Neutrophil (primary cell): Measurements from ENCODE around the gene ELF4.

ENCODE experiments used
- H3K27ac ChIP-seq: fragments of 200-600 bp; sonication (generic); 2 replicates; pipeline ENCODE4 v1.5.1; 2016; ENCODE audit warnings: mild to moderate bottlenecking, moderate library complexity
- H3K27me3 ChIP-seq: fragments of 200-600 bp; sonication (generic); 2 replicates; pipeline ENCODE4 v1.6.0; 2016; ENCODE audit warnings: mild to moderate bottlenecking
- H3K36me3 ChIP-seq: fragments of 200-600 bp; sonication (generic); 2 replicates; pipeline ENCODE4 v1.5.1; 2017
- H3K4me1 ChIP-seq, 2 experiments: fragments of 200-600 bp in 1 of 2; sonication (generic) in 1 of 2; 1 replicate in 1 of 2; 2 replicates in 1 of 2; pipeline versions ENCODE4 v1.5.1 to v1.6.1; 2013 to 2016; ENCODE audit warnings: low read depth in 1 of 2, low read length in 1 of 2, mild to moderate bottlenecking in 1 of 2, moderate library complexity in 1 of 2; ENCODE audit not compliant: control insufficient read depth in 1 of 2, insufficient read depth in 1 of 2
- H3K4me3 ChIP-seq, 2 experiments: fragments of 200-600 bp in 1 of 2; sonication (generic) in 1 of 2; 1 replicate in 1 of 2; 2 replicates in 1 of 2; pipeline ENCODE4 v1.5.1; 2013 to 2016; ENCODE audit warnings: low read depth in 1 of 2, low read length in 1 of 2, mild to moderate bottlenecking in 1 of 2, moderate library complexity in 1 of 2
- H3K9me3 ChIP-seq: fragments of 200-600 bp; sonication (generic); 2 replicates; pipeline ENCODE4 v1.5.1; 2016
- CTCF ChIP-seq: fragments of 200-600 bp; sonication (generic); IDR thresholded peaks from 2 replicates; pipeline ENCODE4 v1.5.1; 2016; ENCODE audit warnings: antibody characterized with exemption

Gene ELF4

GRCh38 chrX:130057209-130057608 is 53.1 kb downstream of the ELF4 start:
- H3K36me3 ChIP-seq = peaks cover 39% of the 10 kb centered on the region
- H3K4me1 ChIP-seq = peaks cover 8 to 12% of the 10 kb centered on the region in 2 experiments
- no peak overlapping the region for H3K27ac ChIP-seq
- H3K9me3 ChIP-seq = no peaks in the 10 kb centered on the region
- H3K27me3 ChIP-seq = no peaks in the 10 kb centered on the region
- TF ChIP-seq CTCF = no peak
- no peak overlapping the region for H3K4me3 ChIP-seq

- Histone ChIP-seq H3K36me3 (peaks cover 52% of the 10 kb centered on the region), H3K27me3 (no peaks in the 10 kb centered on the region), H3K9me3 (no peaks in the 10 kb centered on the region), H3K4me1 (peaks cover 5 to 10% of the 10 kb centered on the region in 2 experiments), H3K4me3 (no peak overlapping the region), H3K27ac (no peak overlapping the region)
- TF ChIP-seq CTCF = no peak
These were observed 54.4 kb downstream of the ELF4 start for GRCh38 chrX:130055899-130056298.

- peaks cover 56% of the 10 kb centered on the region for H3K36me3 ChIP-seq
These were observed 55.2 kb downstream of the ELF4 start for GRCh38 chrX:130055103-130055502.

GRCh38 chrX:130053236-130053635 is 57.1 kb downstream of the ELF4 start:
- Histone ChIP-seq H3K27me3 (no peaks in the 10 kb centered on the region), H3K9me3 (no peaks in the 10 kb centered on the region), H3K36me3 (peaks cover 74% of the 10 kb centered on the region), H3K27ac (no peak overlapping the region), H3K4me1 (no peaks in the 10 kb centered on the region), H3K4me3 (no peak overlapping the region)
- TF ChIP-seq CTCF = no peak

More at GRCh38 chrX:130055103-130055502, 55.2 kb downstream of the ELF4 start:
- peaks cover 2 to 7% of the 10 kb centered on the region in 2 experiments for H3K4me1 ChIP-seq
- no peak overlapping the region for H3K27ac ChIP-seq
- no peak overlapping the region for H3K4me3 ChIP-seq
- H3K9me3 ChIP-seq = no peaks in the 10 kb centered on the region
- no peak for TF ChIP-seq CTCF
- no peaks in the 10 kb centered on the region for H3K27me3 ChIP-seq

GRCh38 chrX:130051176-130051845 is 59.0 kb downstream of the ELF4 start:
- H3K9me3 ChIP-seq = no peaks in the 10 kb centered on the region
- no peak for TF ChIP-seq CTCF
- no peak overlapping the region for H3K4me3 ChIP-seq
- H3K36me3 ChIP-seq = peaks cover 84% of the 10 kb centered on the region
- H3K4me1 ChIP-seq = no peaks in the 10 kb centered on the region
- no peak overlapping the region for H3K27ac ChIP-seq
- H3K27me3 ChIP-seq = no peaks in the 10 kb centered on the region
